SK-N-SH treated with all-trans-retinoic acid at 6 μM for 48 hours (cell line): ENCODE data around the gene LRRC8A.
A peak's percentile ranks its signal among the peaks of the same experiment; 100 is the strongest.
"Not testable (repeated sequence)": the region's sequence is repeated elsewhere in the genome, so short reads cannot be mapped to it uniquely, and the experiment has no call there.

ENCODE experiments used
- ATAC-seq: fragments of 200-7000 bp; cut with Tn5 transposase; 3 replicates; pipeline ENCODE4 v1.9.1; 2020; ENCODE audit warnings: mild to moderate bottlenecking, moderate library complexity
- BACH2 ChIP-seq: fragments of 250-450 bp; sonication (Bioruptor Pico); IDR thresholded peaks from 2 replicates; pipeline ENCODE4 v1.9.0; 2021; ENCODE audit warnings: mild to moderate bottlenecking, borderline replicate concordance
- CREB5 ChIP-seq: fragments of 250-450 bp; sonication (Bioruptor Pico); IDR thresholded peaks from 2 replicates; pipeline ENCODE4 v1.5.1; 2020; ENCODE audit warnings: low read depth, mild to moderate bottlenecking, moderate library complexity
- CSDC2 ChIP-seq: fragments of 250-450 bp; sonication (Bioruptor Pico); IDR thresholded peaks from 2 replicates; pipeline ENCODE4 v1.5.0; 2020; ENCODE audit warnings: mild to moderate bottlenecking, moderate library complexity
- CSRNP3 ChIP-seq: fragments of 250-450 bp; sonication (Bioruptor Pico); IDR thresholded peaks from 2 replicates; pipeline ENCODE4 v1.5.1; 2021; ENCODE audit warnings: mild to moderate bottlenecking, moderate library complexity
- ESRRG ChIP-seq: fragments of 250-450 bp; sonication (Bioruptor Pico); IDR thresholded peaks from 2 replicates; pipeline ENCODE4 v1.6.1; 2021; ENCODE audit warnings: mild to moderate bottlenecking
- GLIS3 ChIP-seq: fragments of 250-450 bp; sonication (Bioruptor Pico); IDR thresholded peaks from 2 replicates; pipeline ENCODE4 v1.5.0; 2020; ENCODE audit warnings: mild to moderate bottlenecking, moderate library complexity
- ISL1 ChIP-seq: fragments of 250-450 bp; sonication (Bioruptor Pico); IDR thresholded peaks from 2 replicates; pipeline ENCODE4 v2.1.2; 2022; ENCODE audit warnings: mild to moderate bottlenecking, moderate library complexity
- PATZ1 ChIP-seq: fragments of 250-450 bp; sonication (Bioruptor Pico); IDR thresholded peaks from 2 replicates; pipeline ENCODE4 v1.8.0; 2020; ENCODE audit warnings: mild to moderate bottlenecking, moderate library complexity, borderline replicate concordance
- RARB ChIP-seq: fragments of 250-450 bp; sonication (Bioruptor Pico); IDR thresholded peaks from 2 replicates; pipeline ENCODE4 v1.8.0; 2021; ENCODE audit warnings: mild to moderate bottlenecking, moderate library complexity
- TOX ChIP-seq: fragments of 250-450 bp; sonication (Bioruptor Pico); IDR thresholded peaks from 2 replicates; pipeline ENCODE4 v1.8.0; 2021; ENCODE audit warnings: mild to moderate bottlenecking, moderate library complexity, borderline replicate concordance
- TSHZ2 ChIP-seq: fragments of 250-450 bp; sonication (Bioruptor Pico); IDR thresholded peaks from 2 replicates; pipeline ENCODE4 v1.5.0; 2020; ENCODE audit warnings: mild to moderate bottlenecking, moderate library complexity
- ZFP3 ChIP-seq: fragments of 250-450 bp; sonication (Bioruptor Pico); IDR thresholded peaks from 2 replicates; pipeline ENCODE4 v1.5.0; 2020; ENCODE audit warnings: mild to moderate bottlenecking, moderate library complexity

Gene LRRC8A

GRCh38 chr9:128947277-128947526, 65.3 kb downstream of the LRRC8A start:
- peak; percentile 55; the same call in 2 of the 3 replicates for ATAC-seq

GRCh38 chr9:128947527-128948301, 65.8 kb downstream of the LRRC8A start, which contains the start of the genes DOLK and NUP188:
TSS of gene DOLK (minus strand) at chr9:128947603. CDS start at chr9:128947303, 300 bp downstream.
TSS of gene NUP188 (plus strand) at chr9:128947699. CDS start at chr9:128947720, 21 bp downstream.
- TF ChIP-seq PATZ1 (CRISPR knock-in tag) (0 out of 2 replicates have a peak, but pooled peaks have one; percentile 10), TOX (no peak), ZFP3 (CRISPR knock-in tag) (0 out of 2 replicates have a peak, but pooled peaks have one; percentile 28), BACH2 (CRISPR knock-in tag) (no peak)
- TF ChIP-seq, all 23 proteins: peak for 2
- ATAC-seq, result peak; percentile 83

More at GRCh38 chr9:128947277-128947526, 65.3 kb downstream of the LRRC8A start:
- TF ChIP-seq CREB5 (CRISPR knock-in tag), result no peak
- no peak for TF ChIP-seq TOX
- no peak for TF ChIP-seq TSHZ2 (CRISPR knock-in tag)
- no peak for TF ChIP-seq GLIS3
- TF ChIP-seq CSRNP3 (CRISPR knock-in tag), result no peak
- no peak for TF ChIP-seq ESRRG
- no peak for TF ChIP-seq RARB
- TF ChIP-seq BACH2 (CRISPR knock-in tag), result no peak
- no peak for TF ChIP-seq CSDC2 (CRISPR knock-in tag)
- TF ChIP-seq ISL1, result no peak

GRCh38 chr9:128961403-128961802, 79.5 kb downstream of the LRRC8A start:
- not testable (repeated sequence) for ATAC-seq
